ENCODE data around the gene CDHR5.
A peak's percentile ranks its signal among the peaks of the same experiment; 100 is the strongest.

Gene CDHR5

DNA sequence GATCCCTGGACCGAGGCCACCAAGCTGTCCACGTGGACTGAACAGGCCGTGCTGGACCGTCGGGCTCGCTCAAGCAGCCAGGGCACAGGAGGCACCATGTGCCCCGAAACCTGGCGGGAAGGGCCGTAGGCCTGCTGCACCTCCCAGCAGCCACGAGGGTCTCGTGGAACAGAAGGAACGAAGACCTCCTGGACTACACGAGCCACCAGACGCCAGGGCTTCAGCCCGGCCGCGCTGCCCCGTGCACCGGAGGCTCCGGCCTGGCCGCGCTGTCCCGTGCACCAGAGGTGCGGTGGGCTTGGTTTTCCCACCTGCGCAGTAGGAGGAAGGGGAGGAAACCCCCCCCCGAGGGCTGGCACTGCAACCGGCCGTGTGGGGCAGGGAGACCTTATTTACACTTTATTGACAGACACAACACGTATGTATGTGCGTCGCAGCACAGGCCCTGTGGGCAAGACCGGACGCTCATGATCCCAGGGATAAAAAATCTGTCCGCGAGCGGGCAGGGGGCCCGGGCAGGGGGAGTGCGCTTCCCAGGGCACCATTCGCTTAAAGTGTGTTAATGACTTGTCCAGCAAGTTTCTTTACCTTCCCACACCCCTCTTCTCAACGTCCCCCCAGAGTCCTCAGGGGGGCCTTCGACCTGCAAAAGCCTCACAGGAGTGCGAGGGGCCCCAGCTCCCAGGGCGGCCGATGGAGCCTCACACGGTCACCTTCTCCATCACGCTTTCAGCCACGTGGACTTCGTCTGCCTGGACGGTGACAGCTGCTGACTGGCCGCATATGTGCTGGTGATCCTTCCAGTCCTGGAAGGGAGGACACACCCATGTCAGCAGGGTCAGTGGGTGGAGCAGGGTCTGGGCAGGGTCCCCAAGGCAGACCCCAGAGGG is 19.3 kb upstream of the CDHR5 start:
- no peak for DNase-seq

DNA sequence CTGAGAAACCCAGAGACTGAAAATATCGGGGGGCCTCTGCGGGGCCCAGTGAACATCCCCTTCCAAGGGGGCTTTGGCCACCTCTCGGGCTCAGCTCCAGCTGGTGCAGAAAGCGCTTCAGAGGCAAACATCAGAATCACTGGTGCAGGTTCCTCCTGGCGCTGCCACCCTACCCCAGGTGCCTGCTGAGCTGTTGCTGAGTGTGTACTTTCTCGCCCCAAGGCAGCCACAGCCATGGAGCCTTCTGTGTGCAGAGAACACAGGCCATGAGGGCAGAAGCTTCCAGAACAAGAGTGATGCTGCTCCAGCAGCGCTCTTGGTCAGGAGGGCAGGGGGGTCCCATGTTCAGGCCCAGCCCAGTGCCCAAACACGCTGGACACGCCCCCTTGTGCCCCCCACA is 18.6 kb upstream of the CDHR5 start:
- DNase-seq: no peak

DNA sequence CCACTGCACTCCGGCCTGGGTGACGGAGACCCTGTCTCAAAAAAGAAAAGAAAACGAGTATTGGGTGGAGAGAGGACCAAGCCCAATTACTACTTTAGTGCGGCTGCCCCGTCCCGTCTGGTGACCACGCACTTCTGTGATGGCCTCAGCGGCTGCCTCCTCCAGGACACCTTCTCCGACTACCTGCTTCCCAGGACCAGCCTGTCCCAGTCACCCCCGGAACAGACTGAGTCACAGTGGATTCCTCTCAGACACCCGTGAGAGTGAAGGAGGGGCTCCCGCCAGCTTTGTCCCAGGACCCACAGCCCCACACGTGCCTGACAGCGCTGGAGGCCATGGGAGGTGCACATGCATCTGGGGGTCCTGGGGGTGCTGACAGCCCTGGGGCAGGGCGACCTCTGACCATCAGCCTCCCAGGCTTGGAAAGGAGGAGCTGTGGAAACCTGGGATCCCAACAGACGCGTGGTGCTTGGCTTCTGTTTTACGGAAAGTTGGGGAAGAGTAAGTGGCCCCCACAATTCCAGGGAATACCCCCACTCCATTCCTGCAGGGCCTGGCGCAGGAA is 17.1 kb upstream of the CDHR5 start:
- no peak for DNase-seq

DNA sequence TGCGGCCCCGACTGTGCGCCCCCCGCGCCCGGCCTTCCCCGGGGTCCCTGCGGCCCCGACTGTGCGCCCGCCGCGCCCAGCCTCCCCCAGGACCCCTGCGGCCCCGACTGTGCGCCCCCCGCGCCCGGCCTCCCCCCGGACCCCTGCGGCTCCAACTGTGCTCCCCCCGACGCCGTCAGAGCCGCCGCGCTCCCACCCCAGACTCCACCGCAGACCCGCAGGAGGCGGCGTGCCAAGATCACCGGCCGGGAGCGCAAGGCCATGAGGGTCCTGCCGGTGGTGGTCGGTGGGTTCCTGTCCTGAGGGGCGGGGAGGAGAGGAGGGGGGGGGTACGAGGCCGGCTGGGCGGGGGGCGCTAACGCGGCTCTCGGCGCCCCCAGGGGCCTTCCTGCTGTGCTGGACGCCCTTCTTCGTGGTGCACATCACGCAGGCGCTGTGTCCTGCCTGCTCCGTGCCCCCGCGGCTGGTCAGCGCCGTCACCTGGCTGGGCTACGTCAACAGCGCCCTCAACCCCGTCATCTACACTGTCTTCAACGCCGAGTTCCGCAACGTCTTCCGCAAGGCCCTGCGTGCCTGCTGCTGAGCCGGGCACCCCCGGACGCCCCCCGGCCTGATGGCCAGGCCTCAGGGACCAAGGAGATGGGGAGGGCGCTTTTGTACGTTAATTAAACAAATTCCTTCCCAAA is 15.4 kb upstream of the CDHR5 start:
- DNase-seq: peak; percentile 21

DNA sequence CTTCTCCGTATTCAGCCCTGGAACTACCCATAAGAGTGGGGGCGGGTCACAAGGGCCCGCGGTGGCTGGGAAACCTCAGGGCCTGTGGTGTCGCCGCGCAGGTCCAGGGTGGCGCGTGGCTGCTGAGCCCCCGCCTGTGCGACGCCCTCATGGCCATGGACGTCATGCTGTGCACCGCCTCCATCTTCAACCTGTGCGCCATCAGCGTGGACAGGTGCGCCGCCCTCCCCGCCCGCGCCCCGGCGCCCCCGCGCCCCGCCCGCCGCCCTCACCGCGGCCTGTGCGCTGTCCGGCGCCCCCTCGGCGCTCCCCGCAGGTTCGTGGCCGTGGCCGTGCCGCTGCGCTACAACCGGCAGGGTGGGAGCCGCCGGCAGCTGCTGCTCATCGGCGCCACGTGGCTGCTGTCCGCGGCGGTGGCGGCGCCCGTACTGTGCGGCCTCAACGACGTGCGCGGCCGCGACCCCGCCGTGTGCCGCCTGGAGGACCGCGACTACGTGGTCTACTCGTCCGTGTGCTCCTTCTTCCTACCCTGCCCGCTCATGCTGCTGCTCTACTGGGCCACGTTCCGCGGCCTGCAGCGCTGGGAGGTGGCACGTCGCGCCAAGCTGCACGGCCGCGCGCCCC is 14.7 kb upstream of the CDHR5 start:
- DNase-seq: peak; percentile 52

DNA sequence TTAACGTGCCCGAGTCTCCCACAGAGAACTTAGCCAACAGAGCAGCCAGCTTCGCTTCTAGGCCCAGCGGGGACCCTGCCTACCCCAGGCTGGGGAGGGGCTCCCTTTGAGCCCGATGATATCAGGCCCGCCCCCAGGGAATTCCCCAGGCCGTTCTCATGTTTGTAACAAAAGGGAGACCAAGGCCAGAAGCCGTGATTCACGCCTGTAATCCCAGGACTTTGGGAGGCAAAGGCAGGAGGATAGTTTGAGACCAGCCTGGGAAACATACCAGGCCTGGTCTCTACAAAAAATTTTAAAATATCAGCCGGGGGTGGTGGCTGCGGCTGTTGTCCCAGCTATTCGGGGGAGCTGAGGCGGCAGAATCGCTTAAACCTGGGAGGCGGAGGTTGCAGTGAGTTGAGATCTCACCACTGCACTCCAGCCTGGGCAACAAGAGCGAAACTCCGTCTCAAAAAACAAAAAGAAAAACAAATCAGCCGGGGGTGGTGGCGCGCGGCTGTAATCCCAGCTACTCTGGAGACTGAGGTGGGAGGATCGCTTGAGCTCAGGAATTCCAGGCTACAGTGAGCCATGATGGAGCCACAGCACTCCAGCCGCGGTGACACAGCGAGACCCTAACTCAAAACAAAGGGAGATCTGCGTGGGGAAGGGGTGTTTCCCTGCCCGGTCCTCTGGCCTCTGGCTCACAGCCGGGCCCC is 14.0 kb upstream of the CDHR5 start:
- peak; percentile 69 for DNase-seq

DNA sequence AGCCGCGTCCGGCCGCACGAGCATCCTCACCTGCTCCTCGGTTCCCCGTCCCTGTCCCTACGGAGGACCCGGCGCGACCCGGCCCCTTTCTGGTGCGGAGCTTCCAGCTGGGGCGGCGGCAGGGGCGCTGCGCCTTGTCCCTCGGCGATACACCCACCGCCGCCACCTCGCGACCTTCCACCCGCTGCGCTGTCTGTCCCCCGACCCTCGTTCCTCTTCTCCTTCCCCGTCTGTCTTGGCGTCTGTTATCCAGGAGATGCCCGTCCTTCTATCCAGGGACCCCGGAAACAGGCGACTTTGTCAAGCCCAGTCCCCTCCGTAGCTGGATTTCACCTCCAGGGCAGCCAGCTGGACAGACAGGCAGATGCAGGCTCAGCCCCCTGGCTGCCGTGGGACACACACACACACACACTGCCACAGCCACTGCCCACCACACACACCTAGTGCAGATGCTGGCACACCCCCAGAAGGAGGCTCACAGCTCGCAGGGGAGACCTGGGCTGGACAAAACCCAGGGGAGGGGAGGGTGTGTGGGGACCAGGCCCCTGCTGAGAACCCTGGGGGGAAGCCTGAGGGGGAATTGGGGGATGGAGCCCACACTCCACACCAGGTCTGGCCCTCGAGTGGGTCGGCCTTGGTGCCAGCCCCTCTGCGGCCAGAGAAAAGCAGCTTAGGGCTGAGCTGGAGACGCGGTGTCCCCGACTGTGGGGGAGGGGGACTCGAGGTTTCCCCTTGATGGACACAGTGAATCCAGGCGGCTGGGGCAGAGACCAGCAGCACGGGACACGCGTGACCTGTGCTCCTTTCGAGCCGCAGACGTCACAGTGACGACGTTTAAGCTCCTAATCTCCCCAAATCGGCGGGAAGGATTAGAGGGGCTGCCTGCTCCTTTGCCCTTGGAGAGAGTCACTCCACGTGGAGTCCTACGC is 13.1 kb upstream of the CDHR5 start:
- DNase-seq: peak; percentile 61

DNA sequence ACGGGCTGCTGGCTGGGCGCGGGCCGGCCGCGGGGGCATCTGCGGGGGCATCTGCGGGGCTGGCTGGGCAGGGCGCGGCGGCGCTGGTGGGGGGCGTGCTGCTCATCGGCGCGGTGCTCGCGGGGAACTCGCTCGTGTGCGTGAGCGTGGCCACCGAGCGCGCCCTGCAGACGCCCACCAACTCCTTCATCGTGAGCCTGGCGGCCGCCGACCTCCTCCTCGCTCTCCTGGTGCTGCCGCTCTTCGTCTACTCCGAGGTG is 12.5 kb upstream of the CDHR5 start:
- no peak for DNase-seq

DNA sequence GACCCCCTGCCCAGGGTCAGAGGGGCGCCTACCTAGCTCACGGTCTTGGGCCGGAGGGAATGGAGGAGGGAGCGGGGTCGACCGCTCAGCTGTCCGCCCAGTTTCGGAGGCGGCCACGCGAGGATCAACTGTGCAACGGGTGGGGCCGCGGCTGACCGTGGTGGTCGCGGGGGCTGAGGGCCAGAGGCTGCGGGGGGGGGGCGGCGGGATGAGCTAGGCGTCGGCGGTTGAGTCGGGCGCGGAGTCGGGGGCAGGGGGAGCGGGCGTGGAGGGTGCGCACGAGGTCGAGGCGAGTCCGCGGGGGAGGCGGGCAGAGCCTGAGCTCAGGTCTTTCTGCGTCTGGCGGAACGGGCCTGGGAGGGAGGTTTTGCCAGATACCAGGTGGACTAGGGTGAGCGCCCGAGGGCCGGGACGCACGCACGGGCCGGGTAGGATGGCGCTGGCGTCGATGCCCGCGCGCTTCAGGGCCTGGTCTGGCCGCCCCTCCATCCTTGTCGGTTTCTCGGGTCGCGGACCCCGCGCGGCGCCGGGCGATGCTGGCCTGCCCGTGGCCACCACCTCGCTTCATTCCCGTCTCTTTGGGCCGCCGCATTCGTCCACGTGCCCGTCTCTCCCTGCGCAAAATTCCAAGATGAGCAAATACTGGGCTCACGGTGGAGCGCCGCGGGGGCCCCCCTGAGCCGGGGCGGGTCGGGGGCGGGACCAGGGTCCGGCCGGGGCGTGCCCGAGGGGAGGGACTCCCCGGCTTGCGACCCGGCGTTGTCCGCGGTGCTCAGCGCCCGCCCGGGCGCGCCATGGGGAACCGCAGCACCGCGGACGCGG is 12.0 kb upstream of the CDHR5 start, which contains the start of gene DRD4:
DRD4 (plus strand) TSS at position 759 of the 822 bp plus-strand sequence; CDS start at position 795, 36 bp downstream.
- peak; percentile 45 for DNase-seq

DNA sequence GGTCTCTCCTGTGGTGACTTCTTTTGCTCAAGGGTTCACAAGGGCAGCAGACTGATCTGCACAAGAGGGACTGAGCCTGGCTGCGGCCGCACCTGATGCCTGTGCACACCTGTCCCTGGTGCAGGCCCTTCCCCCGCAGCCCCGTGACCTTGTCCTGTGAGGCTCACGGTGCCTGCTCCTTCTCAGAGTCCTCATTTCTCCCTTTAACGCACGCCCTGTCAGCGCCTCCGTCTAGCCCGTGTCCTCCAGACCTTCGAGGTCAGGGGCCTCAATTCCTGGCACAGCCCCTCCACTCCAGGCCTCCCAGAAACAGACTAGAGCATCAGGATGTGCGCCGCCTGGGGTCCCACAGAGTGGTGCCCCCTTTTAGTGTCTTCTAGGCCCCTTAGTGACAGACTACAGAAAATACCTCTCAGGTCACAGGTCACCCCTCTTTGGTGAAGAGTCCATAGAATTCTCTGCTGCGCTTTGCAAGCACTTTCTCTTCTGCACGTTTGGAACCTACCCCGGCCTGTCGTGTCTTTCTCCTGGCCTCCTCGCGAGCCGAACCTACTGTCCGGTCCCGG is 11.3 kb upstream of the CDHR5 start:
- no peak for DNase-seq

DNA sequence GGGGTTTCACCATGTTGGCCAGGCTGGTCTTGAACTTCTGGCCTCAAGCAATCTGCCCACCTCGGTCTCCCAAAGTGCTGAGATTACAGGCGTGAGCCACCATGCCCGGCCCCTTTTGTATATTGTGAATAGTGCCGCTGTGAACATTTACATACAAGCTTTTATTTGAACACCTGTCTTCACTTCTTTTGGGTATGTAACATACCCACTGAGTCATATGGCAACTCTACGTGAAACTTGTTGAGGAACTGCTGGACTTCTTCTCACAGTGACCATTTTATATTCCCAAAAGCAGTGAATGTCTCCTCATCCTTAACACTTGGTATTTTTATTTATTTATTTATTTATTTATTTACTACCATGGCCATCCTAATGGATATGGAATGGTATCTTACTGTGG is 6.1 kb upstream of the CDHR5 start:
- DNase-seq: no peak

DNA sequence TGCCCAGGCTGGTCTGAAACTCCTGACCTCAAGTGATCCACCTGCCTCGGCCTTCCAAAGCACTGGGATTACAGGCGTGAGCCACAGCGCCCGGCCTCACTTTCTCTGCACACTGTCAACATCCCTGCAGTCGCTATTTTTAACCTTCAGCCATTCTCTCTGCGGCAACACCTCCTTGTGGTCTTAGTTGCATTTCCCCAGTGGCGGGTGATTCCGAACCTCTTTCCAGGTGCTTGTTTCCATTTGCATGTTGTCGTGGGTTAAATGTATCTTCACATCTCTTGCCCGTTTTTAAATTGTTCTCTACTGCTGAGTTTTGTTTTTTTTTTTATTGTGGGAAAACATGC is 4.5 kb upstream of the CDHR5 start:
- no peak for DNase-seq

DNA sequence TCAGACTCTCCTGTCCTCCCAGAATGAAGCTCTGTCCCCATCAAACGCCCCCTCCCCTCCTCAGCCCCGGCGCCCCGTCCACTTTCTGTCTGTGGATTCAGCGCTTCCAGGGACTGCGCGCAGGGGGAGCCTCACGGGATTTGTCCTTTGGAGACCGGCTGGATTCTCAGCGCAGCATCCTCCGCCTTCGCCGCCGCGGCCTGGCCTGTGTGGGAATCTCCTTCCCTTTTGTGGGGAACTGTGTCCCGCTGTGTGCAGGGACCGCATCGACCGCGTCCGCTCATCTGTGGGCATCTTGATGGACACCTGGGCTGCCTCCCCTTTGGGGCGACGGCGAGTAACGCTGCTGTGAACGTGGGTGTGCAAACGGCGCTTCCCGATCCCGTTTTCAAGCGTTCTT is 3.3 kb upstream of the CDHR5 start:
- no peak for DNase-seq

DNA sequence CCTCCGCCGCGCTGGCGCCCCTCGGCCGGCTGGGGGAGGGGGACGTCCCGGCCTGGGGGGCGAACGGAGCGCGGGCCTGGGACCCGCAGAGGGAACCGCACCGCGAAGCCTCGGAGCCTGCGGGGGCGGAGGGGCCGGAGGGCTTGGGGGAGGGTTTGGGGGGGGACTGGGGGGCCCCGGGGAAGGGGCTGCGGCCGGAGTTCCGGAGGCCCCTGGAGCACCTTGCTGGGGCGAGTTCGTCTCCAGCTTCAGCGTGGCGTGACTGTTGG is 2.5 kb upstream of the CDHR5 start:
- no peak for DNase-seq

DNA sequence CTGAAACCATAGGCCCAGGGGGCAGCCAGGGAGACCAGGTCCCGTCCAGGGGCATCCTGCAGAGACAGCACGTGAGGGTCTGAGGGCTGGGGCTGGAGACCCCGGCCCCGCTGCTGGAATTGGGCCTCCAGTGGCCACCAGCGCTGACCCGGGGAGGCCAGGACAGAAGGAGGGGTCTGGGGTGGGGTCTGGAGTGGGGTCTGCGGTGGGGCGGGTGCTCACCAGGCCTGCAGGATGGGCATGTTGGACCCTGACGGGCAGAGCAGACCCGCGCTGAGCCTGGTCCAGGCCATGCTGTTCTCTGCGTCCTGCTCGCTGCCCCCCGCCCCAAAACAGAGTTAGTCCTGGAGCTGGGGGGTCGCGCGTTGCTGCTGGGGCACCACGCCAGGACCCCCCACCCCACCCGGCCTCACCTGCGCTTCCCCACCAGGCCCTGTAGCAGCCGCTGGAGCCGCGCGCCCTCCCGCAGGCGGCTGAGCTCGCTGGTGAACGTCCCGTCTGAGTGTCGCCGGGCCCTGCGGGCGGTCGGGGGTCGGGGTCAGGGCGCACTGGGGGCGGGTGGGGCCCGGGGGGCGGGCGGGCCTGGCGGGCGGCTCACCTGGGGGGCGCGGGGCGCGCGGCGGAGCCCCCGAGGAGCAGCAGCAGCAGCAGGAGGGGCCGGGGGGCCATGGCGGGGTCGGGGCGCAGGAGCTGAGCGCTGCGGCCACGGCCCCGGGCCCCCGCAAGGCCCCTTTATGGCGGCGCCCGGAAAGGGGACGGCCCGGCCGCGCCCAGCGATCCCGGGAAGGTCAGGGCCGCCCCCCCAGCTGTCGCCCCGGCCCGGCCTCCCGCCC is 1.9 kb upstream of the CDHR5 start, which contains the start of gene SCT:
SCT (minus strand) TSS at position 707 of the 833 bp plus-strand sequence; CDS start at position 669, 38 bp downstream.
- no peak for DNase-seq

DNA sequence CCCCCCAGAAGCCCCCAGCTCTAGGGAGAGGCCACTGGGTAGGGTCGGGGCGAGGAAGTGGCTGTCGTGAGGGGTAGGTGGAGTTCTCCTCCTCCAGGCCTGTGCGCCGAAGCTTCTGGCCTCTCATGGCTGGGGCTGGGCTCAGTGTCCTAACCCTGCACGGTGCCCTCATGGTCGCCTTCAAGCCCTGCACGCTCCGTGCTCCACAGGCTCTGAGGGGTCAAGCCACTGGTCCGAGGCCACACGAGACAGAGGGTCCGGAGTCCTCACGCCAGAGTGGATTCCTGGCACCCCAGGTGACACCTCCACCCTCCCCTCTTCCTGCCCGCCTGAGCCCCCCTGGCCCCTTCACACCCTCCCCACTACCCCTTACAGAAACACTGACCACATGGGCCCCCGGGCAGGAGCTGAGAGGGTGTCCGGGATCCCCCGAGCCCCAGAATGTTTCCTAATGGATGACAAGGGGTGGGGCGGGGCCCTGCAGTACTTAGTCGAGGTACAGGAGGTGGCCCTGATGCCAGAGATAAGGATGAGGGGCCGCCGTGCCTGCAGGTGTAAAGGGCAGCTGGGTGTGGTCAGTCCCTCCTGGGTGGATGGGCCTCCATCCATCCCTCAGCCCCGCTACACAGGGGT is 997 bp upstream of the CDHR5 start:
- no peak for DNase-seq

DNA sequence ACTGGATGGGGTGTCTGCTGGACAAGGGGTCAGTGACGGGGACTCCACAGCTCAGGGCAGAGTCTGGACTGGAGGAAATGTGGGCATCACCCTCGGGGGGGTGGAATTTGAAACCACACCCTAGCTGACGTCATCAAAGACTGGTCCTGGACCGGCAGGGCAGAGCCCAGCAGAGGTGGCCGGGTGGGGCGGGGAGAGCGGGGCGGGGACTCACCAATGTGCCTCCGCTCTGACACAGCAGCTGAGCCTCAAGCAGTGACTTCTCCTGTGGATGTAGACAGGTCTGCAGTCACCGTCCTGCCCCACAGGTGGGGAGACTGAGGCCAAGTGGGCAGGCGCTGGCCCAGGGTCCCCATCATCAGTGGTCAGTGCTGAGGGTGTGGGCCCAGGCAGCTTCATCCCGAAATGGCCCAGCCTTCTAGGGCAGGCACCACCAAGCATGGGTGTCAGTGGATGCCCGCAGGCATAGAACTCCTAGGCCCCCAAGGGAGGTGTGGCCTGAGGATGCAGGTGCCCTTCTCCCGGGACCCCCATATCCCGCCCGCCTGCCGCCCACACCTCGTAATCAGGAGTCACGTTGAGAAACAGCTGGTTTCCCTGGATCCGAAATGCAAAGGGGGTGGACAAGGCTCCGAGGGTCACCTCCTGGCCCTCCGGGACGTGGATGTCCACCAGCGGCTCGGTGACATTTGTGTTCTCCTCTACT is 603 bp downstream of the CDHR5 start:
- no peak for DNase-seq

DNA sequence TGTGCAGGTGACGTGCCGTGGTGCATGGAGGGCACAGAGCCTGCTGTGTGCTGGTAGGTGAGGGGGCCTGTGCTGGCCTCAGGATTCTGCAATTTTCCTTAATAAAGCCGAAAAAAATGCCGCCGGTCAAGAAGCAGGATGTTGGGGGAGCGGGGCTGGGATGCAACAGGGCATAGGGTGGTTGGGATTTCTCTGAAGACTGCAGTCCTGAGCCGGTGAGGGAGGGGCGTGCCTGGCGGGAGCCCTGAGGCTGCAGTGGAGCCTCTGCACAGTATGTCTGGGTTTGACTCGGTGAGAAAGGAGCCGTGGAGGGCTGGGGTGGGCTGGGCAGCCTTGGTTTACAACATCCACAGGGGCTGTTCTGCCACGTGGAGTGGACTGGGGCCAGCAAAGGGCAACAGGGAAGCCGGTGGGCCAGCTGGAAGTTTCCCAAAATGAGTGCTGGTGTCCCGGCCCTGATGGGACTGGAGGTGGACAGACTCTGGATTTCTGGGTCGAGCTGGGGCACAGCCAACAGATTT is 1.3 kb downstream of the CDHR5 start:
- DNase-seq: no peak

DNA sequence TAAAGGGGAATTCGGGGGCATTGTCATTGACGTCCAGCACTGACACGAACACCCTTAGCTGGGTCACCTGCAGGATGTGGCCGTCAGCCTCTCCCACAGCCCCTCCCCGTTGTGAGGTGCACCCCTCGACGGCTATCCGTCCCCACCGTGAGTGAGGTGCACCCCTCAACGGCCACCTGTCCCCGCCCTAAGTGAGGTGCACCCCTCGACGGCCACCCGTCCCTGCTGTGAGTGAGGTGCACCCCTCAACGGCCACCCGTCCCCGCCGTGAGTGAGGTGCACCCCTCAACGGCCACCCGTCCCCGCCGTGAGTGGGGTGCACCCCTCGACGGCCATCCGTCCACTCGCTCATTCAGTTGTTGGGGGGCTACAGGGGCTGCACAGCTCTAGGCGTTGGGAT is 2.9 kb downstream of the CDHR5 start:
- no peak for DNase-seq

Data from retina (tissue), 1 donor.